SJSA1 (cell line): ENCODE data around the gene TUBA1B. TPM values are rescaled to one million over a fixed set of nuclear protein-coding genes. Genes with fewer than 3 reads are reported as not detected.
A peak's percentile ranks its signal among the peaks of the same experiment; 100 is the strongest.
"Not testable (repeated sequence)": the region's sequence is repeated elsewhere in the genome, so short reads cannot be mapped to it uniquely, and the experiment has no call there.

Experiments
- DNase-seq, 2 experiments: peaks; one replicate each; pipeline ENCODE4 v3.0.0-alpha.2; 2015 to 2020; ENCODE audit warnings: low spot score in 2 of 2, low read depth in 1 of 2
- H3K27ac ChIP-seq: fragments of 250-450 bp; sonication (Bioruptor Pico); 2 replicates; pipeline ENCODE4 v1.5.1; 2020; ENCODE audit warnings: mild to moderate bottlenecking, moderate library complexity
- H3K27me3 ChIP-seq: fragments of 250-450 bp; sonication (Bioruptor Pico); replicated peaks from 2 replicates; pipeline ENCODE4 v1.5.1; 2020; ENCODE audit warnings: mild to moderate bottlenecking, moderate library complexity
- H3K36me3 ChIP-seq: fragments of 250-450 bp; sonication (Bioruptor Pico); 2 replicates; pipeline ENCODE4 v1.5.1; 2020; ENCODE audit warnings: mild to moderate bottlenecking
- H3K4me1 ChIP-seq: fragments of 250-450 bp; sonication (Bioruptor Pico); replicated peaks from 2 replicates; pipeline ENCODE4 v1.6.1; 2021; ENCODE audit warnings: mild to moderate bottlenecking
- H3K4me3 ChIP-seq: fragments of 250-450 bp; sonication (Bioruptor Pico); 2 replicates; pipeline ENCODE4 v1.5.1; 2020; ENCODE audit warnings: mild to moderate bottlenecking
- H3K9me3 ChIP-seq: fragments of 250-450 bp; sonication (Bioruptor Pico); replicated peaks from 2 replicates; pipeline ENCODE4 v1.5.1; 2020; ENCODE audit warnings: mild to moderate bottlenecking
- total RNA-seq: library from RNA; depleted of rRNA; stranded (reverse); fragments of >200 nt; shearing (Covaris generic); gene quantifications from 2 replicates; pipeline ENCODE4 v1.2.3, GENCODE V29; 2014

The TUBA1B gene
- total RNA-seq, 1 experiment from 2014 or later = 5,186 TPM

GRCh38 chr12:49136997-49137396, 5.8 kb upstream of the TUBA1B start:
- not testable (repeated sequence) for H3K4me3 ChIP-seq, H3K27me3 ChIP-seq, H3K27ac ChIP-seq, H3K9me3 ChIP-seq, H3K36me3 ChIP-seq, H3K4me1 ChIP-seq, DNase-seq

GRCh38 chr12:49133590-49133989, 2.4 kb upstream of the TUBA1B start:
- Histone ChIP-seq H3K27ac (no peak overlapping the region), H3K9me3 (peaks cover 2% of the 10 kb centered on the region; the same call in 1 of the 2 replicates), H3K27me3 (no peaks in the 10 kb centered on the region), H3K4me3 (no peak overlapping the region), H3K4me1 (peaks cover 25% of the 10 kb centered on the region), H3K36me3 (peaks cover 26% of the 10 kb centered on the region)
- DNase-seq = no peak

- no peaks in the 10 kb centered on the region for H3K27me3 ChIP-seq
- no peak overlapping the region for H3K4me3 ChIP-seq
- H3K9me3 ChIP-seq = peaks cover 2% of the 10 kb centered on the region; the same call in 1 of the 2 replicates
- peaks cover 25% of the 10 kb centered on the region for H3K4me1 ChIP-seq
- peaks cover 29% of the 10 kb centered on the region for H3K36me3 ChIP-seq
- no peak overlapping the region for H3K27ac ChIP-seq
- DNase-seq = no peak
Measured at GRCh38 chr12:49133014-49133413, 1.8 kb upstream of the TUBA1B start.

- peak overlapping the region; percentile 6; the same call in 1 of the 2 replicates for H3K27ac ChIP-seq
- no peaks in the 10 kb centered on the region; the same call in none of the 2 replicates for H3K27me3 ChIP-seq
- H3K4me1 ChIP-seq = peaks cover 25% of the 10 kb centered on the region
- no peak for DNase-seq
- H3K4me3 ChIP-seq = peak overlapping the region; percentile 93
- peaks cover 5% of the 10 kb centered on the region; the same call in 1 of the 2 replicates for H3K9me3 ChIP-seq
- peaks cover 40% of the 10 kb centered on the region for H3K36me3 ChIP-seq
Measured at GRCh38 chr12:49131894-49132461, 783 bp upstream of the TUBA1B start.

GRCh38 chr12:49130151-49131050, 794 bp downstream of the TUBA1B start:
- H3K4me3 ChIP-seq = peak overlapping the region; percentile 93
- H3K9me3 ChIP-seq = peaks cover 5% of the 10 kb centered on the region; the same call in 1 of the 2 replicates
- no peaks in the 10 kb centered on the region; the same call in none of the 2 replicates for H3K27me3 ChIP-seq
- peak; percentile 87 to 94 for DNase-seq
- H3K27ac ChIP-seq = peak overlapping the region; percentile 99
- peaks cover 50% of the 10 kb centered on the region for H3K36me3 ChIP-seq
- H3K4me1 ChIP-seq = peaks cover 25% of the 10 kb centered on the region

- H3K4me3 ChIP-seq = peak overlapping the region; percentile 93
- no peak for DNase-seq
- H3K9me3 ChIP-seq = peaks cover 5% of the 10 kb centered on the region; the same call in 1 of the 2 replicates
- peaks cover 25% of the 10 kb centered on the region for H3K4me1 ChIP-seq
- H3K27me3 ChIP-seq = no peaks in the 10 kb centered on the region; the same call in none of the 2 replicates
- peaks cover 51% of the 10 kb centered on the region for H3K36me3 ChIP-seq
- H3K27ac ChIP-seq = peak overlapping the region; percentile 99
Measured at GRCh38 chr12:49129332-49130150, 1.7 kb downstream of the TUBA1B start.

GRCh38 chr12:49127971-49128370, 3.2 kb downstream of the TUBA1B start:
- not testable (repeated sequence) for H3K27ac ChIP-seq, H3K4me3 ChIP-seq, H3K9me3 ChIP-seq, H3K27me3 ChIP-seq, DNase-seq
- Histone ChIP-seq H3K36me3 (peaks cover 51% of the 10 kb centered on the region), H3K4me1 (peaks cover 25% of the 10 kb centered on the region)

- H3K4me1 ChIP-seq = peaks cover 18% of the 10 kb centered on the region
- peaks cover 5% of the 10 kb centered on the region; the same call in 1 of the 2 replicates for H3K9me3 ChIP-seq
- no peaks in the 10 kb centered on the region; the same call in none of the 2 replicates for H3K27me3 ChIP-seq
- H3K27ac ChIP-seq = peak overlapping the region; percentile 22; the same call in 1 of the 2 replicates
- DNase-seq = no peak
- H3K36me3 ChIP-seq = peaks cover 51% of the 10 kb centered on the region
- no peak overlapping the region for H3K4me3 ChIP-seq
Measured at GRCh38 chr12:49126852-49127763, 4.1 kb downstream of the TUBA1B start.

- Histone ChIP-seq H3K27ac (no peak overlapping the region), H3K36me3 (peaks cover 3% of the 10 kb centered on the region; the same call in 1 of the 2 replicates), H3K9me3 (no peaks in the 10 kb centered on the region), H3K4me3 (no peak overlapping the region), H3K4me1 (no peaks in the 10 kb centered on the region), H3K27me3 (no peaks in the 10 kb centered on the region)
- peak; percentile 36 to 52 for DNase-seq
Measured at GRCh38 chr12:49121047-49121696, 10.0 kb downstream of the TUBA1B start.

GRCh38 chr12:49111206-49111605, 20.0 kb downstream of the TUBA1B start:
- Histone ChIP-seq H3K27ac (peak overlapping the region; percentile 23; the same call in 1 of the 2 replicates), H3K9me3 (no peaks in the 10 kb centered on the region), H3K4me1 (peaks cover 14% of the 10 kb centered on the region), H3K36me3 (no peaks in the 10 kb centered on the region; the same call in 1 of the 2 replicates), H3K27me3 (no peaks in the 10 kb centered on the region), H3K4me3 (peak overlapping the region; percentile 59)
- DNase-seq = no peak

GRCh38 chr12:49110464-49111155, 20.6 kb downstream of the TUBA1B start, which contains the start of gene LMBR1L:
LMBR1L (minus strand) TSS chr12:49110847; CDS start chr12:49110555, 292 bp downstream.
- H3K4me3 ChIP-seq = peak within 1 kb of the TSS; percentile 59
- H3K36me3 ChIP-seq = peaks cover under 1% of the 10 kb centered on the region
- no peaks in the 10 kb centered on the region for H3K9me3 ChIP-seq
- peaks cover 17% of the 10 kb centered on the region for H3K4me1 ChIP-seq
- peak; percentile 97 to 98 for DNase-seq
- H3K27me3 ChIP-seq = no peaks in the 10 kb centered on the region
- H3K27ac ChIP-seq = peak within 1 kb of the TSS; percentile 23; the same call in 1 of the 2 replicates
